GM23248 (cell line): Measurements from ENCODE around the gene SHCBP1L. TPM values are rescaled to one million over a fixed set of nuclear protein-coding genes. Genes with fewer than 3 reads are reported as not detected.

ENCODE experiments used
- DNase-seq: peaks from one replicate; pipeline ENCODE4 v3.0.0-alpha.2; 2015
- H2AFZ ChIP-seq: fragments of 200-600 bp; sonication (generic); 2 replicates; pipeline ENCODE4 v1.6.1; 2016; ENCODE audit warnings: antibody characterized with exemption
- H3F3A ChIP-seq: fragments of 200-600 bp; sonication (generic); 2 replicates; pipeline ENCODE4 v1.6.1; 2016; ENCODE audit warnings: mild to moderate bottlenecking, antibody characterized with exemption, mixed run types; ENCODE audit not compliant: insufficient read depth
- H3K27ac ChIP-seq: fragments of 200-600 bp; sonication (generic); 2 replicates; pipeline ENCODE4 v1.5.1; 2016; ENCODE audit warnings: mild to moderate bottlenecking
- H3K27me3 ChIP-seq: fragments of 200-600 bp; sonication (generic); replicated peaks from 2 replicates; pipeline ENCODE4 v1.6.1; 2016; ENCODE audit warnings: mild to moderate bottlenecking; ENCODE audit not compliant: insufficient read depth
- H3K36me3 ChIP-seq: fragments of 200-600 bp; sonication (generic); 2 replicates; pipeline ENCODE4 v1.6.1; 2016; ENCODE audit warnings: low read depth, mild to moderate bottlenecking
- H3K4me1 ChIP-seq: fragments of 200-600 bp; sonication (generic); 2 replicates; pipeline ENCODE4 v1.6.1; 2016; ENCODE audit warnings: mild to moderate bottlenecking; ENCODE audit not compliant: insufficient read depth
- H3K4me2 ChIP-seq: fragments of 200-600 bp; sonication (generic); one replicate; pipeline ENCODE4 v1.6.1; 2016; ENCODE audit warnings: mild to moderate bottlenecking; ENCODE audit not compliant: unreplicated experiment
- H3K4me3 ChIP-seq: fragments of 200-600 bp; sonication (generic); 2 replicates; pipeline ENCODE4 v1.5.1; 2016; ENCODE audit warnings: mild to moderate bottlenecking
- H3K79me2 ChIP-seq: fragments of 200-600 bp; sonication (generic); 2 replicates; pipeline ENCODE4 v1.6.1; 2016; ENCODE audit warnings: mild to moderate bottlenecking; ENCODE audit not compliant: insufficient read depth
- H3K9ac ChIP-seq: fragments of 200-600 bp; sonication (generic); 2 replicates; pipeline ENCODE4 v1.6.1; 2016; ENCODE audit warnings: mild to moderate bottlenecking
- H3K9me2 ChIP-seq: fragments of 200-600 bp; sonication (generic); 2 replicates; pipeline ENCODE4 v1.6.1; 2016; ENCODE audit warnings: mixed run types, mild to moderate bottlenecking, moderate library complexity; ENCODE audit not compliant: insufficient read depth
- H3K9me3 ChIP-seq: fragments of 200-600 bp; sonication (generic); one replicate; pipeline ENCODE4 v1.6.1; 2017; ENCODE audit warnings: low read depth
- H4K20me1 ChIP-seq: fragments of 200-600 bp; sonication (generic); 2 replicates; pipeline ENCODE4 v1.6.0; 2016; ENCODE audit not compliant: insufficient read depth
- EZH2 ChIP-seq: fragments of 200-600 bp; sonication (generic); IDR thresholded peaks from 2 replicates; pipeline ENCODE4 v1.6.1; 2018; ENCODE audit warnings: antibody characterized with exemption, mild to moderate bottlenecking; ENCODE audit not compliant: insufficient read depth, poor library complexity, severe bottlenecking
- EZH2phosphoT487 ChIP-seq: fragments of 200-600 bp; sonication (generic); IDR thresholded peaks from 2 replicates; pipeline ENCODE4 v1.6.1; 2018; ENCODE audit warnings: antibody characterized with exemption, moderate library complexity, mild to moderate bottlenecking, low read depth; ENCODE audit not compliant: insufficient read depth
- WGBS, 2 experiments: methylation state at CpG; one replicate each; pipeline ENCODE4 v1.1.6; 2015 to 2017; ENCODE audit warnings: low lambda C conversion rate in 2 of 2, low coverage in 1 of 2; ENCODE audit errors: missing lambda C conversion rate in 2 of 2; 5-methylcytosine and 5-hydroxymethylcytosine counted together
- in situ Hi-C: fragments of 300-500 bp; cut with MboI; formaldehyde crosslinking; loops from 2 replicates; pipeline ENCODE4 v1.15.0; 2020
- polyA plus RNA-seq: library from polyadenylated mRNA; unstranded; fragments of >200 nt; fragmentation: Nextera tagmentation; extraction: Ambion mirVana; gene quantifications from 2 replicates; pipeline ENCODE4 v1.2.1, GENCODE V29; 2016
- total RNA-seq: library from RNA; depleted of rRNA; stranded (reverse); fragments of >200 nt; shearing (Covaris generic); gene quantifications from 2 replicates; pipeline ENCODE4 v1.2.3, GENCODE V29; 2014

The SHCBP1L gene
- total and polyA plus RNA-seq, 2 experiments from 2014 or later: not detected

DNA sequence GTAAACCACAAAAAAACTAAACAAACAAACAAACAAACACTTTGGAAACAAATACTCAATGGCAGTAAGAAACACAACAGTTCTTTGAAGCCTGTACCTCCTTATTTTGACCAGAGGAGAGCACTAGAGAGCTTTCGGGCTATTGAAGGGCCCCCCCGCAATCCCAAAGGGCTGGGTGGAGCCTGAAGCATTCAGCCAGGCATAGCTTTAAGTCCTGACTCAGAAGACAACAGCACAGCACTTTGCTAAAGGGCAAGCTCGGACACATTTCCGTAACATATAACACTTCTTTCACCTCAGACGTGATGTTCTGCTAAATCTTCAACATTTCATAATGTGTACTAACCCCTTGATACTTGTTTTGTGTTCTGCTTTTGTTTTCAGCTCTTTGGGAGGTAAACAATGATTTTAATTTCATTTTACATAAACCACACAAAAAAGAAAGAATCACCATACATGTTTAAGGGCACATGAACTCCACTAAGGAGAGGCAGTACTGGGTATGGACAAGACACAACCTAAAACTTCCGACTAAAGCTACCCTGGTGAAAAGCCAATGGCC lies 9.7 kb upstream of the SHCBP1L start:
- peak; percentile 97 for DNase-seq
- peak overlapping the region; percentile 65 for H3K4me3 ChIP-seq
- H4K20me1 ChIP-seq: no peaks in the 10 kb centered on the region
- peak overlapping the region; percentile 84 for H3K27ac ChIP-seq
- peak overlapping the region; percentile 74 for H2AFZ ChIP-seq
- peak overlapping the region; percentile 77 for H3K9ac ChIP-seq
- no peaks in the 10 kb centered on the region for H3K27me3 ChIP-seq
- no peaks in the 10 kb centered on the region for H3K9me3 ChIP-seq
- peaks cover 3% of the 10 kb centered on the region; the same call in 1 of the 2 replicates for H3F3A ChIP-seq
- peak overlapping the region; percentile 97 for H3K4me2 ChIP-seq
- H3K36me3 ChIP-seq: no peaks in the 10 kb centered on the region
- no peak for TF ChIP-seq EZH2phosphoT487
- TF ChIP-seq EZH2: no peak
- in situ Hi-C loops: loop anchor here (10.0 kb wide), 1 partner anchor 172 kb away; no protein-coding TSS in a partner anchor
- H3K9me2 ChIP-seq: no peaks in the 10 kb centered on the region
- H3K4me1 ChIP-seq: peaks cover 8% of the 10 kb centered on the region; the same call in 1 of the 2 replicates
- WGBS, 2 experiments: 2% methylated on average over 6 of the region's 6 CpGs
- peaks cover 22% of the 10 kb centered on the region; the same call in 1 of the 2 replicates for H3K79me2 ChIP-seq

DNA sequence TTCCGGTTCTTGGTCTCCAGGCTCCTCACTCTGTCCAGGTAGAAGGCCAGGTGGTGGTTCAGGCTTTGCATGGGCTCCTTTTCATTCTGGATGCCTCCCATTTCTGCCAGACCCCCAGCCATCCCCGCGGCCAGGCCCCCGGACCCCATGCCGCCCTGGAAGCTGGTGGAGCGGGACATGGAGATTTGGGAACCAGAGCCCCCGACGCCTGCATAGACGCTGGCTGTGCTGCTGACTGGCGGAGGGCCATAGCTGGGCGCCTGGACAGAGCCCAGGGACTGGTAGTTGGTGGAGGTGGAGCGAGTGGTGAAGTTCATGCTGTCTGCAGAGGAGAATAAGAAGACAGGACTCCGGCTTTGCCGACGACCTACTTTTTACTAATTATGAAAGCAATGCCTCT lies 7.1 kb upstream of the SHCBP1L start:
- WGBS, 2 experiments: 83 to 88% methylated on average over 14 to 15 of the region's 15 CpGs
- Histone ChIP-seq H3K4me2 (no peak overlapping the region), H3F3A (peaks cover 21% of the 10 kb centered on the region), H4K20me1 (no peaks in the 10 kb centered on the region), H3K27ac (no peak overlapping the region), H3K36me3 (no peaks in the 10 kb centered on the region), H3K9ac (no peak overlapping the region), H3K27me3 (no peaks in the 10 kb centered on the region), H2AFZ (no peak overlapping the region), H3K4me3 (no peak overlapping the region), H3K9me3 (no peaks in the 10 kb centered on the region), H3K9me2 (no peaks in the 10 kb centered on the region), H3K4me1 (peaks cover 20% of the 10 kb centered on the region; the same call in 1 of the 2 replicates), H3K79me2 (peaks cover 22% of the 10 kb centered on the region; the same call in 1 of the 2 replicates)
- DNase-seq: no peak
- TF ChIP-seq EZH2phosphoT487 (no peak), EZH2 (no peak)
- in situ Hi-C loops: loop anchor here (10.0 kb wide), 1 partner anchor 175 kb away; no protein-coding TSS in a partner anchor

DNA sequence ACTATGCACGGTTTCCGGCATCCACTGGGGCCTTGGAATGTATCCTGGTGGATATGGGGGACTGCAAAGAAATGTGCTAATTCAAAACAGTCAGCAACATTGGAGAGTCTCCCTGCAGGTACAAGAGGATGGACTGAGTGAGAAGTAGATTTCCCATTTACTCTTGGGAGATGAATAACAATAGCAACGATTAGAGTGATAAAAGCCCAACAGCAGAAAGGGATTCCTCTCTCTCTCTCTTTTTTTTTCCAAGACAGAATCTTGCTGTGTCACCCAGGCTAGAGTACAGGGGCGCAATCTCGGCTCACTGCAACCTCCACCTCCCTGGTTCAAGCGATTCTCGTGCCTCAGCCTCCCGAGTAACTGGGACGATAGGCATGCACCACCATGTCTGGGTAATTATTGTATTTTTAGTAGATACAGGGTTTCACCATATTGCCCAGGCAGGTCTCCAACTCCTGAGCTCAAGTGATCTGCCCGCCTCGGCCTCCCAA lies 5.0 kb upstream of the SHCBP1L start:
- Histone ChIP-seq H3K9me3 (no peaks in the 10 kb centered on the region), H3K9me2 (no peaks in the 10 kb centered on the region), H3K79me2 (peaks cover 18% of the 10 kb centered on the region; the same call in 1 of the 2 replicates), H3K4me1 (peaks cover 15% of the 10 kb centered on the region; the same call in 1 of the 2 replicates), H3K4me3 (no peak overlapping the region), H3K36me3 (no peaks in the 10 kb centered on the region), H3F3A (peaks cover 20% of the 10 kb centered on the region), H3K9ac (no peak overlapping the region), H3K27ac (no peak overlapping the region), H2AFZ (no peak overlapping the region), H3K4me2 (no peak overlapping the region), H3K27me3 (no peaks in the 10 kb centered on the region), H4K20me1 (no peaks in the 10 kb centered on the region)
- DNase-seq: no peak
- no peak for TF ChIP-seq EZH2phosphoT487
- TF ChIP-seq EZH2: no peak
- in situ Hi-C loops: no loop called here
- WGBS, 2 experiments: 86 to 91% methylated on average over 11 of the region's 11 CpGs

DNA sequence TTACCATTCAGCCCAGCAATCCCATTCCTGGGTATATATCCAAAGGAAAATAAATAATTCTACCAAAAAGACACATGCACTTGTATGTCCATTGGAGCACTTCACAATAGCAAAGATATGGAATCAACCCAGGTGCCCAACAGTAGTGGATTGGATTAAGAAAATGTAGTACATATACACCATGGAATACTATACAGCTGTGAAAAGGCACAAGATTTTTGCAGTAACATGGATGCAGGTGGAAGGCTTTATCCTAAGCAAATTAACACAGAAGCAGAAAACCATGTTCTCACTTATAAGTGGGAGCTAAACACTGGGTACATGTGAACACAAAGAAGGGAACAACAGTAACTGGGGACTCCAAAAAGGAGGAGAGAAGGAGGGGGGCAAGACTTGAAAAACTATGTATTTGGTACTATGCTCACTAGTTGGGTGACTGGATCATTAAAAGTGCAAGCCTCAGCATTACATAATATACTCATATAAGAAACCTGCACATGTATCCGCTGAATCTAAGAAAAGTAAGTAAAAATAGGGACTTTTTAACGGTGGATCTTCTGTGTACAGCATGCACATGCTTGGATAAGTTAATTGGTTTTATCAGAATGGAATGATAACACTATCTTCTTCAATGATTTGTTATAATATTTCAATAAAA lies 3.9 kb upstream of the SHCBP1L start:
- Histone ChIP-seq H3K4me2 (no peak overlapping the region), H3K36me3 (no peaks in the 10 kb centered on the region), H3K4me3 (no peak overlapping the region), H3K4me1 (peaks cover 12% of the 10 kb centered on the region; the same call in 1 of the 2 replicates), H3K27me3 (no peaks in the 10 kb centered on the region), H2AFZ (no peak overlapping the region), H3K79me2 (peaks cover 12% of the 10 kb centered on the region; the same call in 1 of the 2 replicates), H3F3A (peaks cover 17% of the 10 kb centered on the region), H3K9ac (no peak overlapping the region), H3K9me2 (no peaks in the 10 kb centered on the region), H4K20me1 (no peaks in the 10 kb centered on the region), H3K9me3 (no peaks in the 10 kb centered on the region), H3K27ac (peak overlapping the region; percentile 68)
- DNase-seq: no peak
- 99 to 100% methylated on average over 2 of the region's 2 CpGs for WGBS, 2 experiments
- in situ Hi-C loops: no loop called here
- TF ChIP-seq EZH2phosphoT487 (no peak), EZH2 (no peak)
